Measurements from ENCODE around the gene OR10G7.

OR10G7 gene

GRCh38 chr11:124041254-124041653, at the start of gene OR10G7:
TSS of gene OR10G7 (minus strand) at chr11:124041325. CDS start at chr11:124039001, 2,324 bp downstream.
- no peak for DNase-seq

- no peak for DNase-seq
Observed at GRCh38 chr11:124085997-124086846, 45.1 kb upstream of the OR10G7 start.

GRCh38 chr11:124085583-124085982, 44.5 kb upstream of the OR10G7 start:
- no peak for DNase-seq

- no peak for DNase-seq
Observed at GRCh38 chr11:124082371-124082770, 41.2 kb upstream of the OR10G7 start.

- DNase-seq = no peak
Observed at GRCh38 chr11:124081483-124081882, 40.4 kb upstream of the OR10G7 start.

GRCh38 chr11:124080327-124081001, 39.3 kb upstream of the OR10G7 start:
- no peak for DNase-seq

- DNase-seq = no peak
Observed at GRCh38 chr11:124079631-124080326, 38.7 kb upstream of the OR10G7 start.

GRCh38 chr11:124078591-124078990, 37.5 kb upstream of the OR10G7 start:
- no peak for DNase-seq

GRCh38 chr11:124077266-124077665, 36.1 kb upstream of the OR10G7 start:
- DNase-seq = no peak

- no peak for DNase-seq
Observed at GRCh38 chr11:124075841-124076651, 34.9 kb upstream of the OR10G7 start.

GRCh38 chr11:124075492-124075840, 34.3 kb upstream of the OR10G7 start:
- DNase-seq = no peak

- no peak for DNase-seq
Observed at GRCh38 chr11:124074554-124074953, 33.4 kb upstream of the OR10G7 start.

GRCh38 chr11:124072147-124072546, 31.0 kb upstream of the OR10G7 start:
- DNase-seq = no peak

GRCh38 chr11:124071623-124071948, 30.5 kb upstream of the OR10G7 start:
- DNase-seq = no peak

GRCh38 chr11:124070915-124071622, 29.9 kb upstream of the OR10G7 start:
- DNase-seq = peak; percentile 65

GRCh38 chr11:124069429-124070401, 28.6 kb upstream of the OR10G7 start:
- DNase-seq = peak; percentile 30

GRCh38 chr11:124068601-124069110, 27.5 kb upstream of the OR10G7 start:
- no peak for DNase-seq

GRCh38 chr11:124052966-124053365, 11.8 kb upstream of the OR10G7 start:
- DNase-seq = no peak

- no peak for DNase-seq
Observed at GRCh38 chr11:124050748-124051147, 9.6 kb upstream of the OR10G7 start.

GRCh38 chr11:124043420-124043819, 2.3 kb upstream of the OR10G7 start:
- DNase-seq = no peak

GRCh38 chr11:124039557-124039956, 1.6 kb downstream of the OR10G7 start:
- no peak for DNase-seq

All from activated naive CD4-positive, alpha-beta T cell treated with Interleukin-2 at 50 U/mL for 16 hours (primary cell).